ENCODE measurements around the gene CBARP.

CBARP gene

GRCh38 chr19:1264801-1265614 lies 27.2 kb upstream of the CBARP start (continued):
- 0 out of 2 replicates have a peak, but pooled peaks have one; percentile 50 for TF ChIP-seq ZNF280D (tag by site-specific recombination; IDR thresholded peaks at IDR 0.05)
- TF ChIP-seq BCL11B (tag by site-specific recombination; IDR thresholded peaks at IDR 0.05; ENCODE audit: low read depth) = peak; percentile 86; the same call in 1 of the 2 replicates
- TF ChIP-seq GLIS1 (tag by site-specific recombination; IDR thresholded peaks at IDR 0.05) = peak; percentile 76
- TF ChIP-seq HOXD13 (CRISPR knock-in tag; IDR thresholded peaks at IDR 0.05; ENCODE audit: borderline replicate concordance) = no peak
- TF ChIP-seq ZFHX2 (tag by site-specific recombination; conservative IDR thresholded peaks at IDR 0.05) = peak; percentile 50
- peak; percentile 61 for TF ChIP-seq ZXDB (tag by site-specific recombination; IDR thresholded peaks at IDR 0.05)
- no peak for TF ChIP-seq ZNF433 (tag by site-specific recombination; IDR thresholded peaks at IDR 0.05; ENCODE audit: low read depth)
- no peak for TF ChIP-seq ZNF23 (tag by site-specific recombination; IDR thresholded peaks at IDR 0.05; ENCODE audit: borderline replicate concordance)
- TF ChIP-seq WT1 (tag by site-specific recombination; IDR thresholded peaks at IDR 0.05) = peak; percentile 72; the same call in 1 of the 2 replicates
- TF ChIP-seq ZNF600 (tag by site-specific recombination; IDR thresholded peaks at IDR 0.05) = peak; percentile 90
- peak; percentile 77 for TF ChIP-seq ZBTB10 (tag by site-specific recombination; IDR thresholded peaks at IDR 0.05)
- TF ChIP-seq ZNF324 (tag by site-specific recombination; IDR thresholded peaks at IDR 0.05) = 0 out of 2 replicates have a peak, but pooled peaks have one; percentile 25
- peak; percentile 72 for TF ChIP-seq SP7 (tag by site-specific recombination; IDR thresholded peaks at IDR 0.05)
- peak; percentile 99 for TF ChIP-seq ZNF335 (tag by site-specific recombination; conservative IDR thresholded peaks at IDR 0.05)
- TF ChIP-seq PRDM2 (tag by site-specific recombination; IDR thresholded peaks at IDR 0.05; ENCODE audit: borderline replicate concordance) = no peak
- peak; percentile 36; the same call in 1 of the 2 replicates for TF ChIP-seq SCRT1 (tag by site-specific recombination; IDR thresholded peaks at IDR 0.05; ENCODE audit: borderline replicate concordance)
- no peak for TF ChIP-seq ZNF660 (tag by site-specific recombination; IDR thresholded peaks at IDR 0.05)
- peak; percentile 89 for TF ChIP-seq ZBTB44 (tag by site-specific recombination; IDR thresholded peaks at IDR 0.05)
- TF ChIP-seq ZNF580 (tag by site-specific recombination; IDR thresholded peaks at IDR 0.05) = no peak
- no peak for TF ChIP-seq SP2 (tag by site-specific recombination; IDR thresholded peaks at IDR 0.05)
- TF ChIP-seq KLF8 (tag by site-specific recombination; IDR thresholded peaks at IDR 0.05) = peak; percentile 87
- peak; percentile 57; the same call in 1 of the 2 replicates for TF ChIP-seq ZNF76 (tag by site-specific recombination; IDR thresholded peaks at IDR 0.05; ENCODE audit: borderline replicate concordance, low read depth)
- TF ChIP-seq ZNF341 (tag by site-specific recombination; IDR thresholded peaks at IDR 0.05; ENCODE audit: low read depth) = peak; percentile 54; the same call in 1 of the 2 replicates
- peak; percentile 77 for TF ChIP-seq KLF17 (tag by site-specific recombination; IDR thresholded peaks at IDR 0.05)

Data from HEK293 (cell line).